Type B pancreatic cell (in vitro differentiated cells): ENCODE data around the gene MYOF. TPM values are rescaled to one million over a fixed set of nuclear protein-coding genes. Genes with fewer than 3 reads are reported as not detected.

ENCODE experiments used
- DNase-seq: peaks from one replicate; pipeline ENCODE4 v3.0.0; 2021; ENCODE audit warnings: mixed read lengths; ENCODE audit not compliant: unreplicated experiment; ENCODE audit errors: extremely low spot score
- H3K27ac Mint-ChIP-seq: 2 replicates; pipeline ENCODE4 v1.8.0; 2021; ENCODE audit warnings: mild to moderate bottlenecking, mixed read lengths
- H3K27me3 Mint-ChIP-seq: 2 replicates; pipeline ENCODE4 v1.8.0; 2021; ENCODE audit warnings: mixed read lengths
- H3K36me3 Mint-ChIP-seq: 2 replicates; pipeline ENCODE4 v1.8.0; 2021; ENCODE audit warnings: mixed read lengths
- H3K4me1 Mint-ChIP-seq: one replicate; pipeline ENCODE4 v1.8.0; 2021; ENCODE audit warnings: mixed read lengths; ENCODE audit not compliant: unreplicated experiment
- H3K4me3 Mint-ChIP-seq: 2 replicates; pipeline ENCODE4 v1.8.0; 2021; ENCODE audit warnings: mild to moderate bottlenecking, mixed read lengths
- H3K9me3 Mint-ChIP-seq: 2 replicates; pipeline ENCODE4 v1.8.0; 2021; ENCODE audit warnings: mixed read lengths
- CTCF ChIP-seq: fragments of 200-600 bp; sonication (generic); conservative IDR thresholded peaks from 2 replicates; pipeline ENCODE4 v1.5.0; 2021; ENCODE audit warnings: antibody characterized with exemption, mild to moderate bottlenecking
- total RNA-seq: library from RNA; stranded (reverse); gene quantifications from 2 replicates; pipeline ENCODE4 v1.2.1, GENCODE V29; 2021; ENCODE audit warnings: low replicate concordance

Gene MYOF
- total RNA-seq, 1 donor from 2014 or later: 49.4 TPM

GRCh38 chr10:93259126-93259525, 223.0 kb downstream of the MYOF start:
- Mint-ChIP-seq H3K4me1 (no peaks in the 10 kb centered on the region), H3K4me3 (no peak overlapping the region), H3K36me3 (no peaks in the 10 kb centered on the region), H3K27ac (no peak overlapping the region), H3K9me3 (no peaks in the 10 kb centered on the region), H3K27me3 (peaks cover 6% of the 10 kb centered on the region)
- DNase-seq: no peak
- TF ChIP-seq CTCF: no peak

Other genes with a start within 250 kb of the MYOF start
- gene CEP55, start 14.3 kb upstream of the MYOF start, total RNA-seq: 7.4 and 14.8 TPM in 2 replicates
- 0.70 and 1.2 TPM in 2 replicates for gene FFAR4, start 84.3 kb upstream of the MYOF start, total RNA-seq
- gene RBP4, start 118.9 kb upstream of the MYOF start, total RNA-seq: 30.3 and 54.3 TPM in 2 replicates
- gene PDE6C, start 130.2 kb upstream of the MYOF start, total RNA-seq: not detected in 2 replicates
- 11.8 and 15.1 TPM in 2 replicates for gene FRA10AC1, start 220.3 kb upstream of the MYOF start, total RNA-seq